Gastrocnemius medialis (tissue), 4 donors: ENCODE data around the gene BCL11A.

Experiments used
- POLR2A ChIP-seq, 2 donors: fragments of 450-650 bp; IDR thresholded peaks; one replicate each; pipeline ENCODE4 v1.6.1; 2017; ENCODE audit warnings: antibody characterized with exemption in 2 of 2, mild to moderate bottlenecking in 2 of 2, moderate library complexity in 2 of 2
- TF ChIP-seq, protein P1 (sequence below), 5 experiments: fragments of 450-650 bp in 3 of 5; fragments of 200-600 bp in 2 of 5; sonication (generic) in 2 of 5; IDR thresholded peaks in 4 of 5; conservative IDR thresholded peaks in 1 of 5; 1 replicate in 4 of 5; 2 replicates in 1 of 5; pipeline ENCODE4 v1.5.1; 2016 to 2019; ENCODE audit warnings: antibody characterized with exemption in 5 of 5, mild to moderate bottlenecking in 3 of 5, moderate library complexity in 3 of 5

- TF ChIP-seq, protein P1, sequence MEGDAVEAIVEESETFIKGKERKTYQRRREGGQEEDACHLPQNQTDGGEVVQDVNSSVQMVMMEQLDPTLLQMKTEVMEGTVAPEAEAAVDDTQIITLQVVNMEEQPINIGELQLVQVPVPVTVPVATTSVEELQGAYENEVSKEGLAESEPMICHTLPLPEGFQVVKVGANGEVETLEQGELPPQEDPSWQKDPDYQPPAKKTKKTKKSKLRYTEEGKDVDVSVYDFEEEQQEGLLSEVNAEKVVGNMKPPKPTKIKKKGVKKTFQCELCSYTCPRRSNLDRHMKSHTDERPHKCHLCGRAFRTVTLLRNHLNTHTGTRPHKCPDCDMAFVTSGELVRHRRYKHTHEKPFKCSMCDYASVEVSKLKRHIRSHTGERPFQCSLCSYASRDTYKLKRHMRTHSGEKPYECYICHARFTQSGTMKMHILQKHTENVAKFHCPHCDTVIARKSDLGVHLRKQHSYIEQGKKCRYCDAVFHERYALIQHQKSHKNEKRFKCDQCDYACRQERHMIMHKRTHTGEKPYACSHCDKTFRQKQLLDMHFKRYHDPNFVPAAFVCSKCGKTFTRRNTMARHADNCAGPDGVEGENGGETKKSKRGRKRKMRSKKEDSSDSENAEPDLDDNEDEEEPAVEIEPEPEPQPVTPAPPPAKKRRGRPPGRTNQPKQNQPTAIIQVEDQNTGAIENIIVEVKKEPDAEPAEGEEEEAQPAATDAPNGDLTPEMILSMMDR (IDR thresholded peaks at IDR 0.05 in 4 of 5, conservative IDR thresholded peaks at IDR 0.05 in 1 of 5), result no peak
- no peak for TF ChIP-seq POLR2A (IDR thresholded peaks at IDR 0.05)
Observed at GRCh38 chr2:60552078-60552850, 1.2 kb downstream of the BCL11A start.
